Common myeloid progenitor, CD34-positive (primary cell): Measurements from ENCODE around the gene SENP6.
A peak's percentile ranks its signal among the peaks of the same experiment; 100 is the strongest.

Source experiments
- CTCF ChIA-PET: fragments of 350-600 bp; sonication (Branson Sonifier 250); formaldehyde crosslinking; loops from one replicate; lab custom pipeline; 2021; ENCODE audit warnings: antibody characterized with exemption; lab: Charles Lee
- POLR2A ChIA-PET: fragments of 350-600 bp; sonication (Branson Sonifier 250); formaldehyde crosslinking; loops from one replicate; lab custom pipeline; 2021; ENCODE audit warnings: antibody characterized with exemption; lab: Charles Lee
- DNase-seq, 3 donors: peaks; one replicate each; pipeline versions ENCODE4 v3.0.0 to v3.0.0-alpha.2; 2013
- H3K27ac ChIP-seq, 2 experiments: 1 replicate in 1 of 2; 2 replicates in 1 of 2; pipeline ENCODE4 v1.7.0; 2013; ENCODE audit warnings: inconsistent platforms in 2 of 2, low read length in 2 of 2, mild to moderate bottlenecking in 2 of 2, low read depth in 1 of 2, moderate library complexity in 1 of 2; ENCODE audit not compliant: severe bottlenecking in 2 of 2, insufficient read depth in 1 of 2, poor library complexity in 1 of 2
- H3K27me3 ChIP-seq, 5 experiments: replicated peaks in 2 of 5; 1 replicate in 3 of 5; 2 replicates in 2 of 5; pipeline versions ENCODE4 v1.6.1 to v1.7.0; 2013; ENCODE audit warnings: low read length in 4 of 5, mild to moderate bottlenecking in 2 of 5, moderate library complexity in 2 of 5, inconsistent platforms in 1 of 5; ENCODE audit not compliant: insufficient read depth in 5 of 5, control insufficient read depth in 4 of 5
- H3K36me3 ChIP-seq, 4 experiments: 1 replicate in 2 of 4; 2 replicates in 2 of 4; pipeline versions ENCODE4 v1.6.1 to v1.7.0; 2013; ENCODE audit warnings: low read length in 3 of 4, control low read depth in 1 of 4, mild to moderate bottlenecking in 1 of 4; ENCODE audit not compliant: control insufficient read depth in 4 of 4, insufficient read depth in 4 of 4
- H3K4me1 ChIP-seq, 4 experiments: 1 replicate in 3 of 4; 2 replicates in 1 of 4; pipeline versions ENCODE4 v1.6.1 to v1.7.1; 2013; ENCODE audit warnings: low read length in 3 of 4, mild to moderate bottlenecking in 3 of 4, control low read depth in 1 of 4, inconsistent platforms in 1 of 4, moderate library complexity in 1 of 4; ENCODE audit not compliant: control insufficient read depth in 4 of 4, insufficient read depth in 4 of 4; ENCODE audit errors: control extremely low read depth in 1 of 4
- H3K4me3 ChIP-seq, 7 experiments: 1 replicate in 4 of 7; 2 replicates in 3 of 7; pipeline versions ENCODE4 v1.5.1 to v1.7.0; 2013; ENCODE audit warnings: mild to moderate bottlenecking in 7 of 7, low read length in 6 of 7, moderate library complexity in 6 of 7, inconsistent platforms in 2 of 7, low read depth in 2 of 7, control low read depth in 1 of 7; ENCODE audit not compliant: insufficient read depth in 4 of 7, control insufficient read depth in 1 of 7; ENCODE audit errors: extremely low read depth in 1 of 7
- H3K9me3 ChIP-seq, 5 experiments: 1 replicate in 4 of 5; 2 replicates in 1 of 5; pipeline versions ENCODE4 v1.6.1 to v1.7.1; 2013; ENCODE audit warnings: low read length in 4 of 5, mild to moderate bottlenecking in 2 of 5, inconsistent platforms in 1 of 5, low read depth in 1 of 5, moderate library complexity in 1 of 5; ENCODE audit not compliant: control insufficient read depth in 4 of 5, insufficient read depth in 2 of 5; ENCODE audit errors: control extremely low read depth in 1 of 5
- WGBS: methylation state at CpG from one replicate; pipeline ENCODE4 v1.1.5; 2013; ENCODE audit not compliant: insufficient coverage; 5-methylcytosine and 5-hydroxymethylcytosine counted together

SENP6 gene

GRCh38 chr6:75751443-75751842 lies 149.8 kb downstream of the SENP6 start:
- DNase-seq = no peak
- no peak overlapping the region for H3K27ac ChIP-seq
- H3K36me3 ChIP-seq = no peaks in the 10 kb centered on the region
- WGBS = 100% methylated on average over 2 of the region's 2 CpGs
- peaks cover 9 to 17% (median 15%) of the 10 kb centered on the region in 4 experiments for H3K4me1 ChIP-seq
- no peak overlapping the region for H3K4me3 ChIP-seq
- ChIA-PET CTCF (no interaction called here), POLR2A (no interaction called here)
- H3K27me3 ChIP-seq = peaks cover 5 to 70% (median 19%) of the 10 kb centered on the region in 5 experiments
- no peaks in the 10 kb centered on the region for H3K9me3 ChIP-seq

DNA sequence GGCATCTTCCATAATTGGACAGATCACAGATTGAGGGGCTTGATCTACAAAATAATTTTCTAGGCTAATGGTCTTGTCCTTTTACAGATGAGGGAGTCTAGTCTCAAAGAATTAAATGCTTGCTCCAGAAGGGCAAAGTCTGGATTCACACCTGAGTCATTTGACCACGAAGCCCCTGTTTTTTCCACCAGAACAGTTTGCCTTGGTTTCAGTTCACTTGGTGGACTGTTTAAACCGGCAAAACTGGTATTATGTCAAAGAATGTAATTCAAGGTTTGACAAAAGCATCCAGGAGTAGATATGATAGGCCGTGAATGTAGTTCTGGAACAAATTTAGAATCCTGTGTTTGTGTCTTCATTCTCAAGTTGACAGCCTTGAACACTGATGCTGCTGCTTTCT lies 150.7 kb downstream of the SENP6 start:
- no peak for DNase-seq
- H3K27me3 ChIP-seq = peaks cover 5 to 68% (median 18%) of the 10 kb centered on the region in 5 experiments
- no peaks in the 10 kb centered on the region for H3K9me3 ChIP-seq
- H3K27ac ChIP-seq = no peak overlapping the region
- no peak overlapping the region for H3K4me3 ChIP-seq
- WGBS = 100% methylated on average over 2 of the region's 3 CpGs
- H3K36me3 ChIP-seq = no peaks in the 10 kb centered on the region
- ChIA-PET POLR2A (no interaction called here), CTCF (no interaction called here)
- peaks cover 9 to 17% (median 15%) of the 10 kb centered on the region in 4 experiments for H3K4me1 ChIP-seq

GRCh38 chr6:75755704-75756103 lies 154.0 kb downstream of the SENP6 start:
- H3K4me3 ChIP-seq = no peak overlapping the region
- POLR2A ChIA-PET = no interaction called here

DNA sequence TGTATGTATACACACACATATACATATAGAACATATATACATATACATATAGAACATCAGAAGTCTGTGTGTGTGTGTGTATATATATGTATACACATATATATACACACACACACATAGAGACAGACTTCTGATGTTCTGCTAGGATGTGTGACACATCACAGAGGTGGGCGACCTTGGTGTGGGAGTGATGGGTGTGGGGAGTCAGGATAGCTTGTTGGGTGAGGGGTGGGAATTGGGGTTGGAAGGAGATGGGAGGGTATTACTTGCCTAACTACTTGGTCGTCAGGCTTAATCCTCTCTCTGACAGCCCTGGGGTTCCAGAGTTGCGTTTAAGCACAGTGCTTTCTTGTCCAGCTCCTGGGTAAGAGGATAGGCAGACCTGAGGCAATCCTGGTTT lies 155.6 kb downstream of the SENP6 start:
- H3K36me3 ChIP-seq = no peaks in the 10 kb centered on the region
- POLR2A ChIA-PET = no interaction called here
- WGBS = 82% methylated on average over 2 of the region's 3 CpGs
- H3K4me1 ChIP-seq = peaks cover 0 to 2% (median 0%) of the 10 kb centered on the region in 4 experiments
- no peak for DNase-seq
- CTCF ChIA-PET = no interaction called here
- no peak overlapping the region for H3K4me3 ChIP-seq
- peaks cover 0 to 42% (median 3%) of the 10 kb centered on the region in 5 experiments for H3K27me3 ChIP-seq
- H3K27ac ChIP-seq = no peak overlapping the region
- H3K9me3 ChIP-seq = no peaks in the 10 kb centered on the region

More at GRCh38 chr6:75755704-75756103, 154.0 kb downstream of the SENP6 start:
- H3K36me3 ChIP-seq = no peaks in the 10 kb centered on the region
- CTCF ChIA-PET = no interaction called here
- no peak for DNase-seq
- WGBS = 100% methylated on average over 1 of the region's 5 CpGs
- H3K27me3 ChIP-seq = peaks cover 3 to 49% (median 5%) of the 10 kb centered on the region in 5 experiments
- no peaks in the 10 kb centered on the region for H3K9me3 ChIP-seq
- no peak overlapping the region for H3K27ac ChIP-seq
- H3K4me1 ChIP-seq = peaks cover 0 to 2% (median 0%) of the 10 kb centered on the region in 4 experiments

- H3K4me1 ChIP-seq = peaks cover 0 to 2% (median 0%) of the 10 kb centered on the region in 4 experiments
- DNase-seq = peak; percentile 13 to 77 (median 61)
- CTCF ChIA-PET = interaction anchor here (0.6 kb wide), 1 partner anchor 493 kb away, joined by 4 read pairs; no protein-coding TSS in a partner anchor
- H3K27ac ChIP-seq = no peak overlapping the region
- no peak overlapping the region for H3K4me3 ChIP-seq
- peaks cover 0 to 41% (median 3%) of the 10 kb centered on the region in 5 experiments for H3K27me3 ChIP-seq
- no peaks in the 10 kb centered on the region for H3K36me3 ChIP-seq
- no peaks in the 10 kb centered on the region for H3K9me3 ChIP-seq
- WGBS = 0% methylated on average over 3 of the region's 5 CpGs
- POLR2A ChIA-PET = no interaction called here
These were observed 156.4 kb downstream of the SENP6 start for GRCh38 chr6:75758061-75758460.

DNA sequence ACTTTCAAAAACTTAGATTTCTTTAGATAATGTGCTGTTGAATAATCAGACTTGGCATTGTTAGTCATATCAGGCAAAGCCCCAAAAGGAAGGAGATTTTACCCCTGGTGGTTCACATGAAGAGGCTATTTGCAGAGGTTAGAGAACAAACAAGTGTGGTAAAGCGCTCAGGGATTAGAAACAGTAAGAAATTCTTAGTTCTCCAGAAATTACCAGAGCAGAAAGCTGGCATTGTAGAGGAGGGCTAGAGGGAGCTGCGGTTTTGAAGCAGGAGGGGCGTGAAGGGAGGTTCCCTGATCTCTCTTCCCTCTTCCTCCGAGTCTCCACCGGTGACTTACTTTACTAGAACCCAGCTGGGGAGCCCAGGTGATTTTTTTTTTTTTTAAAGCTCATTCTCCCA lies 157.5 kb downstream of the SENP6 start:
- H3K27ac ChIP-seq = no peak overlapping the region
- ChIA-PET POLR2A (no interaction called here), CTCF (no interaction called here)
- peaks cover 0 to 2% (median 0%) of the 10 kb centered on the region in 4 experiments for H3K4me1 ChIP-seq
- peak in 1 of 3 donors; percentile 12 for DNase-seq
- H3K36me3 ChIP-seq = no peaks in the 10 kb centered on the region
- H3K4me3 ChIP-seq = no peak overlapping the region
- H3K9me3 ChIP-seq = no peaks in the 10 kb centered on the region
- peaks cover 0 to 34% (median 3%) of the 10 kb centered on the region in 5 experiments for H3K27me3 ChIP-seq
- 50% methylated on average over 1 of the region's 5 CpGs for WGBS

DNA sequence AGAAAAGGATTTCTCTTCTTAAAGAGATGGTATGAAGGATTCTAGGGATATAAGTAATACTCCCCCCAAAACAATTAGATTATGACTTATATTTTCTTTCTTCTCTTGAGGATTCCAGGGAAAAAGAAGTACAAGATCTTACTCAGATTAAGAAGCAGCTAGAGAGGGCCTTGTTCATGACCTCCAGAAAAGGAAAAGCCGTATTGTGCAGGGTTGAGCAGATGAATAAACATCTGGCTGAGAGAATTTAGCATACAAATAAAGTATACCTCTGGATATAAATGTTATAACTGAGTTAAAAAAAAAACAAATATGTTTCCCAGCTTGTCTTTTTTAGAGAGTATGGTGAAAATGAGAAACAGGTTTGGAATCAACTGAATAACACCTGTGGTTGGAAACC lies 158.6 kb downstream of the SENP6 start:
- no peaks in the 10 kb centered on the region for H3K36me3 ChIP-seq
- POLR2A ChIA-PET = no interaction called here
- WGBS = no CpG with 5 or more reads among the region's 1 CpG
- no peak overlapping the region for H3K4me3 ChIP-seq
- H3K27ac ChIP-seq = no peak overlapping the region
- no peak for DNase-seq
- CTCF ChIA-PET = interaction anchor here (0.6 kb wide), 2 partner anchors 96 to 441 kb away, joined by 3 to 4 read pairs; no protein-coding TSS in a partner anchor
- H3K9me3 ChIP-seq = no peaks in the 10 kb centered on the region
- peaks cover 0 to 29% (median 3%) of the 10 kb centered on the region in 5 experiments for H3K27me3 ChIP-seq
- H3K4me1 ChIP-seq = peaks cover 0 to 2% (median 0%) of the 10 kb centered on the region in 4 experiments
